ENCODE results near the gene UPK1A. TPM values are rescaled to one million over a fixed set of nuclear protein-coding genes. Genes with fewer than 3 reads are reported as not detected.
"Not testable (repeated sequence)": the region's sequence is repeated elsewhere in the genome, so short reads cannot be mapped to it uniquely, and the experiment has no call there.

UPK1A gene
- total and polyA plus RNA-seq, 8 donors: 0.16 TPM; not detected in 7

DNA sequence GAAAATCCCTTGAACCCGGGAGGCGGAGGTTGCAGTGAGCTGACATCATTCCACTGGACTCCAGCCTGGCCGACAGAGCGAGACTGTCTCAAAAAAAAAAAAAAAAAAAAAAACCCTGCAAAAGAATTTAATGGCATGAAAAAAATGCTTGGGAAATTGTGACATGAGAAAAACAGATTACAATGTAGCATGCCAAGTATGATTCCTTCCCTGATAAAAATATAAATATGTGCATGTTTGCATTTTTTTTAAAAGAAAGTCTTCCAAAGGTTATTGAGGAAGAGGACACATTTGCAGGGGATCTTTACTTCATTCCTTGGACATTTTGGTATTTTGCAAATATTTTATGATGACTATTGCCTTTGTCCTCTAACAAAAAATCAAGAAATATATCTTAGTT, 23.5 kb downstream of the UPK1A start:
- WGBS, 2 donors: 25 to 37% methylated on average over 4 of the region's 4 CpGs
- no peak for DNase-seq

DNA sequence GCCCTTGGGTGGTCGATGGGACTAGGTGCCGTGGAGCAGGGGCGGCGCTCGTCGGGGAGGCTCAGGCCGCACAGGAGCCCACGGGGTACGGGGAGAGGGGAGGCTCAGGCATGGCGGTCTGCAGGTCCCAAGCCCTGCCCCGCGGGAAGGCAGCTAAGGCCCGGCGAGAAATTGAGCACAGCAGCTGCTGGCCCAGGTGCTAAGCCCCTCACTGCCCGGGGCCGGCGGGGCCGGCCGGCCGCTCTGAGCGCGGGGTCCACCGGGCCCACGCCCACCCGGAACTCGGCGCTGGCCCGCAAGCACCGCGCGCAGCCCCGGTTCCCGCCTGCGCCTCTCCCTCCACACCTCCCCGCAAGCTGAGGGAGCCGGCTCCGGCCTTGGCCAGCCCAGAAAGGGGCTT, 24.8 kb downstream of the UPK1A start:
- ATAC-seq, H3K9me3 ChIP-seq, H3K27ac ChIP-seq, H3K4me3 ChIP-seq, FAIRE-seq, H3K27me3 ChIP-seq, H3K36me3 ChIP-seq, H3K4me1 ChIP-seq: not testable (repeated sequence)
- peak in 1 of 6 donors; percentile 56 for DNase-seq
- 84 to 86% methylated on average over 23 to 37 of the region's 37 CpGs for WGBS, 2 donors
- intact Hi-C loops (cut with DNase I): loop anchor here in 1 of 3 donors (10.0 kb wide), 1 partner anchor 244 kb away; the partner anchor contains the start of gene LRFN3

More for the DNA sequence above, 23.5 kb downstream of the UPK1A start:
- Histone ChIP-seq H3K9me3 (no peaks in the 10 kb centered on the region), H3K36me3 (no peaks in the 10 kb centered on the region), H3K27me3 (no peaks in the 10 kb centered on the region), H3K4me3 (no peak overlapping the region), H3K27ac (no peak overlapping the region), H3K4me1 (no peaks in the 10 kb centered on the region)
- FAIRE-seq: no peak
- TF ChIP-seq, protein P1, sequence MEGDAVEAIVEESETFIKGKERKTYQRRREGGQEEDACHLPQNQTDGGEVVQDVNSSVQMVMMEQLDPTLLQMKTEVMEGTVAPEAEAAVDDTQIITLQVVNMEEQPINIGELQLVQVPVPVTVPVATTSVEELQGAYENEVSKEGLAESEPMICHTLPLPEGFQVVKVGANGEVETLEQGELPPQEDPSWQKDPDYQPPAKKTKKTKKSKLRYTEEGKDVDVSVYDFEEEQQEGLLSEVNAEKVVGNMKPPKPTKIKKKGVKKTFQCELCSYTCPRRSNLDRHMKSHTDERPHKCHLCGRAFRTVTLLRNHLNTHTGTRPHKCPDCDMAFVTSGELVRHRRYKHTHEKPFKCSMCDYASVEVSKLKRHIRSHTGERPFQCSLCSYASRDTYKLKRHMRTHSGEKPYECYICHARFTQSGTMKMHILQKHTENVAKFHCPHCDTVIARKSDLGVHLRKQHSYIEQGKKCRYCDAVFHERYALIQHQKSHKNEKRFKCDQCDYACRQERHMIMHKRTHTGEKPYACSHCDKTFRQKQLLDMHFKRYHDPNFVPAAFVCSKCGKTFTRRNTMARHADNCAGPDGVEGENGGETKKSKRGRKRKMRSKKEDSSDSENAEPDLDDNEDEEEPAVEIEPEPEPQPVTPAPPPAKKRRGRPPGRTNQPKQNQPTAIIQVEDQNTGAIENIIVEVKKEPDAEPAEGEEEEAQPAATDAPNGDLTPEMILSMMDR (IDR thresholded peaks at IDR 0.05): no peak
- intact Hi-C loops (cut with DNase I): loop anchor here in 1 of 3 donors (10.0 kb wide), 1 partner anchor 245 kb away; the partner anchor contains the start of gene LRFN3
- no peak for ATAC-seq

DNA sequence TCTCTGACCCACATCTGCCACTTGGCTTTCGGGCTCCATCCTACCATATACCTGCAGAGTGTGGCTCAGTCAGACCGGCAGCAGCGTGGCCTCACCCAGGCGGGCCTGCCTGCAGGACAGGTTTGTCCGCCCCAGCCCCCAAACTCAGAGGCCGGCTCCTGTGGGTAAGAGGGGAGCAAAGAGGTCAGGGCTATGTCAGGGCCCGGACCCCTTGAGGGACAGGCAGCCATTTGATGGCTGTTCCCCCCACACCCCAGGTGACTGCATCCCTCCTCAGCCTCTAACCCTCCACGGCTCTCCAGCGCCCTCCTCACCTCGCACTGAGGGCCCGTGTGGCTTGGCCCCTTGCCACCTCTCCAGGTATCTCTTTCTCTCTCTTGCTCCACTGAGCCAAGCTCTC, 25.7 kb downstream of the UPK1A start:
- no peaks in the 10 kb centered on the region for H3K4me1 ChIP-seq
- H3K9me3 ChIP-seq: no peaks in the 10 kb centered on the region
- no peak overlapping the region for H3K27ac ChIP-seq
- intact Hi-C loops (cut with DNase I): loop anchor here in 1 of 3 donors (10.0 kb wide), 1 partner anchor 243 kb away; the partner anchor contains the start of gene LRFN3
- 34 to 49% methylated on average over 11 of the region's 11 CpGs for WGBS, 2 donors
- H3K36me3 ChIP-seq: no peaks in the 10 kb centered on the region
- DNase-seq: peak in 2 of 6 donors; percentile 48 to 63
- H3K4me3 ChIP-seq: no peak overlapping the region
- ATAC-seq: no peak
- TF ChIP-seq, protein P1 (IDR thresholded peaks at IDR 0.05): no peak
- H3K27me3 ChIP-seq: no peaks in the 10 kb centered on the region
- no peak for FAIRE-seq

DNA sequence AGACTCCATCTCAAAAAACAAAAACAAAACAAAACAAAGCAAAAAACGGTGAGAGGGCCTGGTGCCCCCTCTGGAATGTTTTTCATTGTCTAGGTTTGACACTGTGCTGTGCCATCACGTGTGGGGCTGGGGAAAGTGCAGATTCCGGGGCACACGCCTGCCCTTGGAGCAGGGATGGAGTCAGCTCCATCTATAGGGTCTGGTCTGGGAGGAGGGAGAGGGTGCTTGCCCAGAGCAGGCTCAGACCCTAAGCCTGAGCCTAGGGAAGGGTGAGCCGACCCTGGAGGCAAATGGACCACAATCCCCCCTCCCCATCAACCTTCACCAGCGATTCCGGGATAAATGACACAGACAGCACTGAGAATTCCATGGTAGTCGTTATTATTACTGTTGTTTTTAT, 27.1 kb downstream of the UPK1A start:
- ATAC-seq (peak; percentile 11 to 18 (median 14)), FAIRE-seq (no peak), DNase-seq (no peak)
- Histone ChIP-seq H3K4me3 (no peak overlapping the region), H3K9me3 (no peaks in the 10 kb centered on the region), H3K27me3 (no peaks in the 10 kb centered on the region), H3K36me3 (no peaks in the 10 kb centered on the region), H3K27ac (no peak overlapping the region), H3K4me1 (no peaks in the 10 kb centered on the region)
- WGBS, 2 donors: 7 to 8% methylated on average over 8 of the region's 8 CpGs
- TF ChIP-seq, protein P1 (IDR thresholded peaks at IDR 0.05): no peak
- intact Hi-C loops (cut with DNase I): loop anchor here in 1 of 3 donors (10.0 kb wide), 1 partner anchor 241 kb away; the partner anchor contains the start of gene LRFN3

DNA sequence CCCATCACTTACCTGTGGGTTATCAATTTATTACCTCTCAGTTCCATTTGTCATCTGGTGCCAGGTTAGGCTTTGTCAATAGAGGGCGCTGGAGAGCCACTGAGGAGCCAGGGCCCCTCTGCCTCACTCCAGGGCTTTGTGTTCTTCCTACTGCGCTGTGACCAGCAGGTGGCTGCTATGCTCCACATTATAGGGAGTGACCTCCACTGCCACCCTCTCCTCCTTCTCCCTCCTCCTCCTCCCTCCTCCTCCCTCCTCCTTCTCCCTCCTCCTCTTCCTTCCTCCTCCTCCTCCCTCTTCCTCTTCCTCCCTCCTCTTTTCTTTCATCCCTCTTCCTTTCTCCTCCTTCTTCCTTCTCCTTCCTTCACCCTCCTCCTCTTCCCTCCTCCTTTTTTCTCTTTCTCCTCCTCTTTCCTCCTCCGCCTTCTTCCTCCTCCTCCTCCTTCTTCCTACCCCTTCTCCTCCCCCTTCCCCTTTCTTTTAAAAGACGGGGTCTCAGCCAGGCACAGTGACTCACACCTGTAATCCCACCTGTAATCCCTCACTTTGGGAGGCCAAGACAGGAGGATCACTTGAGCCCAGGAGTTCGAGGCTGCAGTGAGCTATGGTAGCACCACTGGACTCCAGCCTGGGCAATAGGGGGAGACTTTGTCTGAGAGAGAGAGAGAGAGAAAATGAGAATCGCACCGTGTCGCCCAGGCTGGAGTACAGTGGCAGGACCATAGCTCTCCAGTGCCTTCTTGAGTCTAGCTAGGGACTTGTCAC, 27.7 kb downstream of the UPK1A start:
- H3K4me3 ChIP-seq: no peak overlapping the region
- H3K36me3 ChIP-seq: no peaks in the 10 kb centered on the region
- no peaks in the 10 kb centered on the region for H3K4me1 ChIP-seq
- 35 to 42% methylated on average over 8 of the region's 8 CpGs for WGBS, 2 donors
- H3K27me3 ChIP-seq: no peaks in the 10 kb centered on the region
- intact Hi-C loops (cut with DNase I): loop anchor here in 2 of 3 donors (2.0 to 10.0 kb wide), 2 partner anchors 21 to 241 kb away; partner anchors contain the start of gene LRFN3 (in 1 of the 2)
- DNase-seq (peak; percentile 86 to 94 (median 88)), ATAC-seq (peak; percentile 99 to 100 (median 100)), FAIRE-seq (no peak)
- no peaks in the 10 kb centered on the region for H3K9me3 ChIP-seq
- no peak overlapping the region for H3K27ac ChIP-seq
- TF ChIP-seq, protein P1 (IDR thresholded peaks at IDR 0.05): peak; percentile 92 to 96 (median 96)
